ENCODE results near the gene SLC35D1. TPM values are rescaled to one million over a fixed set of nuclear protein-coding genes. Genes with fewer than 3 reads are reported as not detected.

SLC35D1 gene
- polyA plus RNA-seq, 1 of the 3 experiments (the other 2 are of a cell fraction), result 4.8 TPM

- no peak for TF ChIP-seq EP300 (IDR thresholded peaks at IDR 0.05; ENCODE audit: borderline replicate concordance in 1 of 2, low read depth in 1 of 2, low read length in 1 of 2)
- TF ChIP-seq NFIC (IDR thresholded peaks at IDR 0.05; ENCODE audit: borderline replicate concordance), result no peak
- TF ChIP-seq GABPA (IDR thresholded peaks at IDR 0.05; ENCODE audit: low read depth), result no peak
- TF ChIP-seq EZH2phosphoT487 (IDR thresholded peaks at IDR 0.05; ENCODE audit: borderline replicate concordance, low read depth), result no peak
These were observed 35.8 kb upstream of the SLC35D1 start (continued) for GRCh38 chr1:67089685-67090208.

- Histone ChIP-seq H3K4me2 (no peak overlapping the region), H4K20me1 (ENCODE audit: insufficient read depth) (no peaks in the 10 kb centered on the region), H3K4me1 (ENCODE audit: control insufficient read depth in 1 of 2, insufficient read depth in 2 of 2, low read depth in 1 of 2, low read length in 1 of 2) (no peaks in the 10 kb centered on the region), H3K36me3 (replicated peaks in 1 of 2; ENCODE audit: control insufficient read depth in 1 of 2, insufficient read depth in 2 of 2, low read length in 1 of 2) (no peaks in the 10 kb centered on the region), H3K79me2 (ENCODE audit: insufficient read depth) (no peaks in the 10 kb centered on the region), H3K9me2 (no peaks in the 10 kb centered on the region), H2AFZ (ENCODE audit: low read depth) (no peak overlapping the region), H3F3A (replicated peaks; ENCODE audit: insufficient read depth) (no peaks in the 10 kb centered on the region), H3K27ac (ENCODE audit: low read depth in 2 of 2, low read length in 1 of 2) (no peak overlapping the region), H3K9me3 (no peaks in the 10 kb centered on the region), H3K4me3 (ENCODE audit: low read depth in 2 of 2, low read length in 1 of 2) (no peak overlapping the region), H3K9ac (no peak overlapping the region), H3K27me3 (ENCODE audit: insufficient read depth) (no peaks in the 10 kb centered on the region)
- 71% methylated on average over 1 of the region's 1 CpG for WGBS (ENCODE audit: low lambda C conversion rate)
- CTCF ChIA-PET, result no interaction called here
- DNase-seq, result no peak
- POLR2A ChIA-PET, result no interaction called here
- TF ChIP-seq, protein P1, sequence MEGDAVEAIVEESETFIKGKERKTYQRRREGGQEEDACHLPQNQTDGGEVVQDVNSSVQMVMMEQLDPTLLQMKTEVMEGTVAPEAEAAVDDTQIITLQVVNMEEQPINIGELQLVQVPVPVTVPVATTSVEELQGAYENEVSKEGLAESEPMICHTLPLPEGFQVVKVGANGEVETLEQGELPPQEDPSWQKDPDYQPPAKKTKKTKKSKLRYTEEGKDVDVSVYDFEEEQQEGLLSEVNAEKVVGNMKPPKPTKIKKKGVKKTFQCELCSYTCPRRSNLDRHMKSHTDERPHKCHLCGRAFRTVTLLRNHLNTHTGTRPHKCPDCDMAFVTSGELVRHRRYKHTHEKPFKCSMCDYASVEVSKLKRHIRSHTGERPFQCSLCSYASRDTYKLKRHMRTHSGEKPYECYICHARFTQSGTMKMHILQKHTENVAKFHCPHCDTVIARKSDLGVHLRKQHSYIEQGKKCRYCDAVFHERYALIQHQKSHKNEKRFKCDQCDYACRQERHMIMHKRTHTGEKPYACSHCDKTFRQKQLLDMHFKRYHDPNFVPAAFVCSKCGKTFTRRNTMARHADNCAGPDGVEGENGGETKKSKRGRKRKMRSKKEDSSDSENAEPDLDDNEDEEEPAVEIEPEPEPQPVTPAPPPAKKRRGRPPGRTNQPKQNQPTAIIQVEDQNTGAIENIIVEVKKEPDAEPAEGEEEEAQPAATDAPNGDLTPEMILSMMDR (IDR thresholded peaks at IDR 0.05), result no peak
- TF ChIP-seq RFX5 (IDR thresholded peaks at IDR 0.05; ENCODE audit: low read length), result no peak
- no peak for TF ChIP-seq MEF2A (IDR thresholded peaks at IDR 0.05; ENCODE audit: borderline replicate concordance, low read depth)
- no peak for TF ChIP-seq JUND (IDR thresholded peaks at IDR 0.05)
- no peak for TF ChIP-seq RCOR1 (IDR thresholded peaks at IDR 0.05; ENCODE audit: low read length)
- TF ChIP-seq GATA2 (CRISPR knock-in tag; IDR thresholded peaks at IDR 0.05), result no peak
- TF ChIP-seq RAD21 (IDR thresholded peaks at IDR 0.05; ENCODE audit: low read length), result no peak
- no peak for TF ChIP-seq NRF1 (IDR thresholded peaks at IDR 0.05; ENCODE audit: low read depth, low read length)
- no peak for TF ChIP-seq USF2 (IDR thresholded peaks at IDR 0.05; ENCODE audit: borderline replicate concordance, low read depth, low read length)
- no peak for TF ChIP-seq NFIC (IDR thresholded peaks at IDR 0.05; ENCODE audit: borderline replicate concordance)
- TF ChIP-seq IRF3 (IDR thresholded peaks at IDR 0.05; ENCODE audit: low read depth, low read length), result no peak
- TF ChIP-seq, protein P2, sequence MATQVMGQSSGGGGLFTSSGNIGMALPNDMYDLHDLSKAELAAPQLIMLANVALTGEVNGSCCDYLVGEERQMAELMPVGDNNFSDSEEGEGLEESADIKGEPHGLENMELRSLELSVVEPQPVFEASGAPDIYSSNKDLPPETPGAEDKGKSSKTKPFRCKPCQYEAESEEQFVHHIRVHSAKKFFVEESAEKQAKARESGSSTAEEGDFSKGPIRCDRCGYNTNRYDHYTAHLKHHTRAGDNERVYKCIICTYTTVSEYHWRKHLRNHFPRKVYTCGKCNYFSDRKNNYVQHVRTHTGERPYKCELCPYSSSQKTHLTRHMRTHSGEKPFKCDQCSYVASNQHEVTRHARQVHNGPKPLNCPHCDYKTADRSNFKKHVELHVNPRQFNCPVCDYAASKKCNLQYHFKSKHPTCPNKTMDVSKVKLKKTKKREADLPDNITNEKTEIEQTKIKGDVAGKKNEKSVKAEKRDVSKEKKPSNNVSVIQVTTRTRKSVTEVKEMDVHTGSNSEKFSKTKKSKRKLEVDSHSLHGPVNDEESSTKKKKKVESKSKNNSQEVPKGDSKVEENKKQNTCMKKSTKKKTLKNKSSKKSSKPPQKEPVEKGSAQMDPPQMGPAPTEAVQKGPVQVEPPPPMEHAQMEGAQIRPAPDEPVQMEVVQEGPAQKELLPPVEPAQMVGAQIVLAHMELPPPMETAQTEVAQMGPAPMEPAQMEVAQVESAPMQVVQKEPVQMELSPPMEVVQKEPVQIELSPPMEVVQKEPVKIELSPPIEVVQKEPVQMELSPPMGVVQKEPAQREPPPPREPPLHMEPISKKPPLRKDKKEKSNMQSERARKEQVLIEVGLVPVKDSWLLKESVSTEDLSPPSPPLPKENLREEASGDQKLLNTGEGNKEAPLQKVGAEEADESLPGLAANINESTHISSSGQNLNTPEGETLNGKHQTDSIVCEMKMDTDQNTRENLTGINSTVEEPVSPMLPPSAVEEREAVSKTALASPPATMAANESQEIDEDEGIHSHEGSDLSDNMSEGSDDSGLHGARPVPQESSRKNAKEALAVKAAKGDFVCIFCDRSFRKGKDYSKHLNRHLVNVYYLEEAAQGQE (IDR thresholded peaks at IDR 0.05; ENCODE audit: low read depth, low read length), result no peak
- no peak for TF ChIP-seq CHD2 (IDR thresholded peaks at IDR 0.05; ENCODE audit: low read length, partially characterized antibody)
- no peak for TF ChIP-seq ELF1 (IDR thresholded peaks at IDR 0.05)
- TF ChIP-seq TCF12 (IDR thresholded peaks at IDR 0.05), result no peak
- TF ChIP-seq, protein P3, sequence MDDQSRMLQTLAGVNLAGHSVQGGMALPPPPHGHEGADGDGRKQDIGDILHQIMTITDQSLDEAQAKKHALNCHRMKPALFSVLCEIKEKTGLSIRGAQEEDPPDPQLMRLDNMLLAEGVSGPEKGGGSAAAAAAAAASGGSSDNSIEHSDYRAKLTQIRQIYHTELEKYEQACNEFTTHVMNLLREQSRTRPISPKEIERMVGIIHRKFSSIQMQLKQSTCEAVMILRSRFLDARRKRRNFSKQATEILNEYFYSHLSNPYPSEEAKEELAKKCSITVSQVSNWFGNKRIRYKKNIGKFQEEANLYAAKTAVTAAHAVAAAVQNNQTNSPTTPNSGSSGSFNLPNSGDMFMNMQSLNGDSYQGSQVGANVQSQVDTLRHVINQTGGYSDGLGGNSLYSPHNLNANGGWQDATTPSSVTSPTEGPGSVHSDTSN (IDR thresholded peaks at IDR 0.05), result no peak
- TF ChIP-seq SMC3 (IDR thresholded peaks at IDR 0.05; ENCODE audit: low read depth, low read length), result no peak
These were observed 34.5 kb upstream of the SLC35D1 start for GRCh38 chr1:67088440-67088839.
